Uterus (tissue), 4 donors: ENCODE data around the gene COPS3. TPM values are rescaled to one million over a fixed set of nuclear protein-coding genes. Genes with fewer than 3 reads are reported as not detected.

ENCODE experiments used
- DNase-seq, 2 donors: peaks; one replicate each; pipeline ENCODE4 v3.0.0-alpha.2; 2019 to 2020
- H3K27ac ChIP-seq, 2 donors: fragments of 200-600 bp; sonication (generic); 1 replicate in 1 of 2; 2 replicates in 1 of 2; pipeline ENCODE4 v1.5.1; 2016 to 2018
- H3K27me3 ChIP-seq, 2 donors: fragments of 200-600 bp; sonication (generic); one replicate each; pipeline ENCODE4 v1.5.1; 2018 to 2019; ENCODE audit warnings: control low read depth in 1 of 2
- H3K36me3 ChIP-seq, 2 donors: fragments of 200-600 bp; sonication (generic); one replicate each; pipeline ENCODE4 v1.5.1; 2019; ENCODE audit warnings: control low read depth in 1 of 2
- H3K4me1 ChIP-seq, 2 donors: fragments of 200-600 bp; sonication (generic); one replicate each; pipeline ENCODE4 v1.5.1; 2018 to 2019; ENCODE audit warnings: control low read depth in 1 of 2
- H3K4me3 ChIP-seq, 2 donors: fragments of 200-600 bp; sonication (generic); 1 replicate in 1 of 2; 2 replicates in 1 of 2; pipeline ENCODE4 v1.5.1; 2018 to 2019; ENCODE audit warnings: mild to moderate bottlenecking in 1 of 2
- H3K9me3 ChIP-seq, 2 donors: fragments of 200-600 bp; sonication (generic); one replicate each; pipeline ENCODE4 v1.5.1; 2019; ENCODE audit warnings: control low read depth in 1 of 2
- POLR2A ChIP-seq, 2 donors: fragments of 450-650 bp; IDR thresholded peaks; one replicate each; pipeline ENCODE4 v1.6.1; 2016; ENCODE audit warnings: antibody characterized with exemption in 2 of 2, mild to moderate bottlenecking in 1 of 2, moderate library complexity in 1 of 2
- intact Hi-C: fragments of 100-400 bp; cut with DNase I; formaldehyde crosslinking; loops from one replicate; pipeline ENCODE4 v1.15.1; 2023; ENCODE audit warnings: low total_unique reads
- total RNA-seq, 4 donors: library from RNA; depleted of rRNA in 3 of 4; stranded (reverse); fragments of >200 nt in 3 of 4; gene quantifications; one replicate each; pipeline versions ENCODE4 v1.1.0 to v1.2.4, GENCODE V29; 2014 to 2023
- TF ChIP-seq, protein P1 (sequence below), 4 experiments: fragments of 200-600 bp in 2 of 4; fragments of 450-650 bp in 2 of 4; sonication (generic) in 2 of 4; IDR thresholded peaks; one replicate each; pipeline ENCODE4 v1.5.1; 2016 to 2019; ENCODE audit warnings: antibody characterized with exemption in 4 of 4, mild to moderate bottlenecking in 2 of 4, moderate library complexity in 1 of 4
- donor health status: DM: yes; HTN: yes; CAD: no.

COPS3 gene
- total RNA-seq, 4 donors from 2014 or later: 13.1 to 83.3 (median 49.4) TPM

DNA sequence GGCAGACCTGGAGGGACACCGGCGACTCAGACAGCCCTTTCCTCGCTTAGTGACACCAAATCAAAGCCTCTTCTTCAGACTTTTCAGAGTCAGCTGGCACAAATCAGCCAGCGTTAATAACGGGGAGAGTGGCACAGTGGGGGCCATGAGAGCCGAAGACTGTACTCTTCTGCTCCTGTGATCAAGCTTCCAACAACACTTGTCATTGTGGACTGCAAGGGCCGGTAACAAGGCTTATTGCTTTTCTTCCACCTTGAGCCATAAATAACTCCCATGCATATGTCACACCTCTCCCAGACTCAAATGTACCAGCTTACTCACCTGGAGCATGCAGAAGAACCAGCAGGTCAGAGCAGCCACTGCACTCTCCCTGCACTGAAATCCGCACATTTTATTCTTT lies 56.9 kb downstream of the COPS3 start:
- H3K4me3 ChIP-seq: no peak overlapping the region
- no peaks in the 10 kb centered on the region for H3K27me3 ChIP-seq
- no peaks in the 10 kb centered on the region for H3K36me3 ChIP-seq
- H3K4me1 ChIP-seq: no peaks in the 10 kb centered on the region
- intact Hi-C loops: no loop called here
- no peak for TF ChIP-seq POLR2A (IDR thresholded peaks at IDR 0.05)
- TF ChIP-seq, protein P1, sequence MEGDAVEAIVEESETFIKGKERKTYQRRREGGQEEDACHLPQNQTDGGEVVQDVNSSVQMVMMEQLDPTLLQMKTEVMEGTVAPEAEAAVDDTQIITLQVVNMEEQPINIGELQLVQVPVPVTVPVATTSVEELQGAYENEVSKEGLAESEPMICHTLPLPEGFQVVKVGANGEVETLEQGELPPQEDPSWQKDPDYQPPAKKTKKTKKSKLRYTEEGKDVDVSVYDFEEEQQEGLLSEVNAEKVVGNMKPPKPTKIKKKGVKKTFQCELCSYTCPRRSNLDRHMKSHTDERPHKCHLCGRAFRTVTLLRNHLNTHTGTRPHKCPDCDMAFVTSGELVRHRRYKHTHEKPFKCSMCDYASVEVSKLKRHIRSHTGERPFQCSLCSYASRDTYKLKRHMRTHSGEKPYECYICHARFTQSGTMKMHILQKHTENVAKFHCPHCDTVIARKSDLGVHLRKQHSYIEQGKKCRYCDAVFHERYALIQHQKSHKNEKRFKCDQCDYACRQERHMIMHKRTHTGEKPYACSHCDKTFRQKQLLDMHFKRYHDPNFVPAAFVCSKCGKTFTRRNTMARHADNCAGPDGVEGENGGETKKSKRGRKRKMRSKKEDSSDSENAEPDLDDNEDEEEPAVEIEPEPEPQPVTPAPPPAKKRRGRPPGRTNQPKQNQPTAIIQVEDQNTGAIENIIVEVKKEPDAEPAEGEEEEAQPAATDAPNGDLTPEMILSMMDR (IDR thresholded peaks at IDR 0.05): no peak
- no peaks in the 10 kb centered on the region for H3K9me3 ChIP-seq
- DNase-seq: no peak
- H3K27ac ChIP-seq: no peak overlapping the region

DNA sequence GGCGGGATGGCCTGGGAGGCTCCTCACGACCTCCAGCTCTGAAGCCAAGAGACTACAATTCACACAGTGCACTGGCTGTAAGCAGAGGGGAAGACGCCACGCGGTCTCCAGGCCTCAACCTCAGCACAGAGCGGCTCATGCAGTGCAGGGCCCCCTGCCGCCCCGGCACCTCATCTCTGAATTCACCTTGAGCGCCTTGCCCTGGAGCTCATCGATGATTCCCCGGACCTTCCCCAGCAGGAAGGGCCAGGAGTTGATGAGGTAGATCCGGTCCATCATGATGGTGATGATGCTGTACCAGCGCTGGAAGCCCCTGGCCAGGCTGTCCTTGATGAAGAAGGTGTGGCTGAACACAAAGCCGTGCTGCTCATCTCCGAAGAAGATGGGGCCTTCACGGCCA lies 57.3 kb downstream of the COPS3 start:
- Histone ChIP-seq H3K9me3 (no peaks in the 10 kb centered on the region), H3K36me3 (no peaks in the 10 kb centered on the region), H3K4me1 (no peaks in the 10 kb centered on the region), H3K27ac (no peak overlapping the region), H3K27me3 (no peaks in the 10 kb centered on the region), H3K4me3 (no peak overlapping the region)
- TF ChIP-seq, protein P1 (IDR thresholded peaks at IDR 0.05): no peak
- no peak for TF ChIP-seq POLR2A (IDR thresholded peaks at IDR 0.05)
- intact Hi-C loops: no loop called here
- no peak for DNase-seq

DNA sequence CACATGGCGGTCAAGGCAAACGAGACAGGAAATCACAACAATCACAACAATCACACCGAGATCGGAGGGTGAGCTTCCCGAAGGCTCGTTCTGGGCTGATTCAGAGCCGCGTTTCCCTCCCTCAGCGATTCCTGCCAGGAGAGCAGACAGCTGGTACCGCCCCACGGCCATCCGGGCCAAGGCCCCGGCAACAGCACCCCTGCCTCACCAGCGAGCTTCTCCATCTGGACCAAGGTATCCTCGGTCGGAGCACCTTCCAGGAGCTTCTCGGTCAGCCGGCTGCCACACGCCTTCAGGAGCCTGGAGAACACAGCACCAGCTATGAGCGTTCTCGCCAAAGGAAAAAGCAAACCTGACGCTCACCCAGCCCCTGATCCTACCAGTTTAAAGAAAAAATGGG lies 59.7 kb downstream of the COPS3 start:
- intact Hi-C loops: no loop called here
- TF ChIP-seq, protein P1 (IDR thresholded peaks at IDR 0.05): no peak
- no peak for TF ChIP-seq POLR2A (IDR thresholded peaks at IDR 0.05)
- DNase-seq: no peak
- H3K27ac ChIP-seq: no peak overlapping the region
- H3K36me3 ChIP-seq: no peaks in the 10 kb centered on the region
- H3K4me3 ChIP-seq: no peak overlapping the region
- no peaks in the 10 kb centered on the region for H3K4me1 ChIP-seq
- no peaks in the 10 kb centered on the region for H3K9me3 ChIP-seq
- no peaks in the 10 kb centered on the region for H3K27me3 ChIP-seq

DNA sequence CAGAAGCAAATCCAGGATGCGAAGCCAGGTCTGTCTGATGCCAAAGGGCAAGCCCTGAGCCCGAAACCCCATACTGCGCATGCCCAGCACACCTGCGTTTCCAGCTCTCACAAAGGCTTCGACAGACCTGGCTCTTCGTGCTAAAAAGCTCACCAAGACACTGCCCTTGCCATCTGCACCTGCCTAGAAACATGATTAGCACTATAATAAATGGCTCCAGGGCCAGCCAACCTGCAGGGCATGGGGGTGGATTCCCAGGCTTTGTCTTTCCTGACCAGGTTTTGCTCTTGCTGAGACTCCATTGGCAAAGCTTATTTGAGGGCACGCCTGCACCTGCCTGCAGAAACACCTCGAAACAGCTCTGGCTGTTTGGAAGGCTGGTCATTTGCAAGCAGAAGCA lies 60.5 kb downstream of the COPS3 start:
- Histone ChIP-seq H3K4me3 (no peak overlapping the region), H3K27me3 (no peaks in the 10 kb centered on the region), H3K9me3 (no peaks in the 10 kb centered on the region), H3K4me1 (no peaks in the 10 kb centered on the region), H3K27ac (no peak overlapping the region), H3K36me3 (no peaks in the 10 kb centered on the region)
- no peak for DNase-seq
- intact Hi-C loops: no loop called here
- no peak for TF ChIP-seq POLR2A (IDR thresholded peaks at IDR 0.05)
- TF ChIP-seq, protein P1 (IDR thresholded peaks at IDR 0.05): no peak

DNA sequence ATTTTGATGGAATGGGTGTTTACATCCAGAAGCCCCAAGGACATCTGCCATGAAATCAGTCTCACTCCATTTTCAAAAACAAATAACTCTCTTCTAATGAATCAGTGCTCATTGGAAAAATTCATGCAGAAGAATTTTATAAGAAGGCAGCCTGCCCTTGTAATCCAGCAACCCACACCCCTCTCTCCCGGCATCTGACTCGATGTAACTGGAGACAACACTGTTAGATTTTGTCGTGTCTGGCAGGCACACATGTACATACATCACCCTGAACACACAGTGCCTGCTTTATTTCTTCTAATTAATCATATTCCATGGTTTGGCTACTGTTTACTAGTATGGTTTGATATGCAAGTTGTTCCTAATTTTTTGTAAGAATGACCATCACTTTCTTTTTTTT lies 63.1 kb downstream of the COPS3 start:
- no peaks in the 10 kb centered on the region for H3K9me3 ChIP-seq
- TF ChIP-seq, protein P1 (IDR thresholded peaks at IDR 0.05): no peak
- no peak for TF ChIP-seq POLR2A (IDR thresholded peaks at IDR 0.05)
- no peaks in the 10 kb centered on the region for H3K36me3 ChIP-seq
- intact Hi-C loops: no loop called here
- no peak overlapping the region for H3K27ac ChIP-seq
- no peaks in the 10 kb centered on the region for H3K27me3 ChIP-seq
- no peak overlapping the region for H3K4me3 ChIP-seq
- no peaks in the 10 kb centered on the region for H3K4me1 ChIP-seq
- no peak for DNase-seq
